ENCODE measurements around the gene COMMD6. TPM values are rescaled to one million over a fixed set of nuclear protein-coding genes. Genes with fewer than 3 reads are reported as not detected.

The COMMD6 gene
- total and polyA plus RNA-seq, 8 donors = 38.1 to 96.5 (median 59.2) TPM

DNA sequence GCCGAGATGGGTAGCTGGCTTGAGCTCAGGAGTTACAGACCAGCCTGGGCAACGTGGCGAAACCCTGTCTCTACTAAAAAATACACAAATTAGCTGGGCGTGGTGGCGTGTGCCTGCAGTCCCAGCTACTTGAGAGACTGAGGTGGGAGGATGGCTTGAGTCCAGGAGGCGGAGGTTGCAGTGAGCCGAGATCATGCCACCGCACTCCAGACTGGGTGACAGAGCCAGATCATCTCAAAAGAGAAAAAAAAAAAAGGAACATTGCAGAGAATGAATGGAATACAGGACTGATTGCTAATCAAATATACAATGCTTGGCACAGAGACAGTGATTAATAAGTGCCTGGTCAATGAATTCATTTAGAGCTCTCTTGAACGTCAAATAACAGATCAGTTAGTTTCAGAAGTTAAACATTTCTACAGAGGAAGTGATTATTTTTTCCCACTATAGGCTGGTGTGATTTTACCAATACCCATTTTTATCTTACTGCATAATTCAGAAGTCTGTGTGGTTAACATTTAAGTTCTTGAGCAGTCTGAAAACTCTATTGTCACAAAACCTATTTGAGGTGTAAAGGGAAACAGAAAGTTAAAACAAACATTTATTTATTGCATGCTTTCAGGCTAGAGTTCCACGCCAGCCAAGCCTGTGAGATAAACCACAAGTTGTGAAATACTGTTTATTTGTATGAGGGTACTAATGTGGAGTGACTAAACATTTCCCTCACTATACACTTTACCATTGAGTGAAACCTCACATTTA lies 48.0 kb downstream of the COMMD6 start:
- intact Hi-C loops (cut with DNase I) = loop anchor here in 1 of 3 donors (10.0 kb wide), 1 partner anchor 115 kb away; no protein-coding TSS in a partner anchor

DNA sequence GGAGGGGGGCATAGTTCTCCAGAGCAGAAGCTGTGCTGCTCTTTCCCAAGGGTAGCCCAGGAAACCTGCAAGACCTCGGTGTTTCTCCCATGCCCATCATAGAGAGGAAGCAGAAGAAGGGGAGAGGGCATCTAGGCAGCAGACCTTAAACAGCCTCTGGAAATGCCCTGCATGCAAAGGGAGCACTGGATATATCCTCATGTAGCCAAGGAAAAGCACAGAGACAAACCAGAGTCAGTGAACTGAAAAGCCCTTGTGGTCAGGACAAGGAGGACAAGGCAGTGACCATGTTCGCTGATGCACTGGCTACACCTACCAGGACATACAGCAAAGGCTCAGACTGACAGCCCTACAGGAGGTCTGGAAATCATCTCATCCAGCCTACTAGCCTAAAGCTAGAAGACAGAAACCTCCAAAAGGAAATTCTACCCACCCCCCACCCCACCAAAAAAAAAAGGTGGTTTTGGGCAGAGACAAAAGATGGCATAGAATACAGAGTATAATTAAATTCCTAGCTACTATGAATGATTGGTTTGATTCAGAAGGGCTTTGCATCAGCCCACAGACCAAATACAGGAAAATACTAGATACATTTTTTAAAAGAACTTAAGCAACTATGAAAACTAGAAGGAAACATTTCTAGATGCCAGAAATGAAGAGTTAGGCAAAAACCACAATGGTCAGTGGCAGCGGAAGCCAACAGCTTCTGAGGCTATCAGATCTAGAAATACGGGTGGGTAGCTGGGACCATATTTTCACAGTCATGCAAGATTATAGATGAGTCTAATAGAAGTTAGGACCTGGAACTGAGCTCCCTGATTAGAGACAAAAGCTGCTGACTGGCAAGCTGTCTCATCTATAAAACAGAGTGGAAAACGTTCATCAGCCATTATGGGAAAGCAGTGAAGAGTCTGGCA lies 51.2 kb downstream of the COMMD6 start:
- no peak for DNase-seq
- Histone ChIP-seq H3K27ac (no peak overlapping the region), H3K27me3 (no peaks in the 10 kb centered on the region), H3K4me3 (no peak overlapping the region), H3K9me3 (no peaks in the 10 kb centered on the region), H3K4me1 (peaks cover 0 to 15% (median 0%) of the 10 kb centered on the region in 3 donors), H3K36me3 (no peaks in the 10 kb centered on the region)
- intact Hi-C loops (cut with DNase I) = loop anchor here in 1 of 3 donors (10.0 kb wide), 1 partner anchor 112 kb away; no protein-coding TSS in a partner anchor
- no peak for ATAC-seq
- TF ChIP-seq, protein P1, sequence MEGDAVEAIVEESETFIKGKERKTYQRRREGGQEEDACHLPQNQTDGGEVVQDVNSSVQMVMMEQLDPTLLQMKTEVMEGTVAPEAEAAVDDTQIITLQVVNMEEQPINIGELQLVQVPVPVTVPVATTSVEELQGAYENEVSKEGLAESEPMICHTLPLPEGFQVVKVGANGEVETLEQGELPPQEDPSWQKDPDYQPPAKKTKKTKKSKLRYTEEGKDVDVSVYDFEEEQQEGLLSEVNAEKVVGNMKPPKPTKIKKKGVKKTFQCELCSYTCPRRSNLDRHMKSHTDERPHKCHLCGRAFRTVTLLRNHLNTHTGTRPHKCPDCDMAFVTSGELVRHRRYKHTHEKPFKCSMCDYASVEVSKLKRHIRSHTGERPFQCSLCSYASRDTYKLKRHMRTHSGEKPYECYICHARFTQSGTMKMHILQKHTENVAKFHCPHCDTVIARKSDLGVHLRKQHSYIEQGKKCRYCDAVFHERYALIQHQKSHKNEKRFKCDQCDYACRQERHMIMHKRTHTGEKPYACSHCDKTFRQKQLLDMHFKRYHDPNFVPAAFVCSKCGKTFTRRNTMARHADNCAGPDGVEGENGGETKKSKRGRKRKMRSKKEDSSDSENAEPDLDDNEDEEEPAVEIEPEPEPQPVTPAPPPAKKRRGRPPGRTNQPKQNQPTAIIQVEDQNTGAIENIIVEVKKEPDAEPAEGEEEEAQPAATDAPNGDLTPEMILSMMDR (IDR thresholded peaks at IDR 0.05) = no peak
- 52 to 58% methylated on average over 5 of the region's 5 CpGs for WGBS, 2 donors
- FAIRE-seq = no peak

More for the DNA sequence above, 48.0 kb downstream of the COMMD6 start:
- Histone ChIP-seq H3K27me3 (no peaks in the 10 kb centered on the region), H3K36me3 (no peaks in the 10 kb centered on the region), H3K4me1 (peaks cover 0 to 10% (median 0%) of the 10 kb centered on the region in 3 donors), H3K4me3 (peak overlapping the region in 1 of 4 donors; percentile 26), H3K27ac (peak overlapping the region in 2 of 4 donors; percentile 13 to 38), H3K9me3 (no peaks in the 10 kb centered on the region)
- TF ChIP-seq, protein P1 (IDR thresholded peaks at IDR 0.05) = no peak
- ATAC-seq (peak; percentile 52 to 88 (median 82)), FAIRE-seq (no peak), DNase-seq (no peak)
- WGBS, 2 donors = 13 to 14% methylated on average over 10 of the region's 10 CpGs

DNA sequence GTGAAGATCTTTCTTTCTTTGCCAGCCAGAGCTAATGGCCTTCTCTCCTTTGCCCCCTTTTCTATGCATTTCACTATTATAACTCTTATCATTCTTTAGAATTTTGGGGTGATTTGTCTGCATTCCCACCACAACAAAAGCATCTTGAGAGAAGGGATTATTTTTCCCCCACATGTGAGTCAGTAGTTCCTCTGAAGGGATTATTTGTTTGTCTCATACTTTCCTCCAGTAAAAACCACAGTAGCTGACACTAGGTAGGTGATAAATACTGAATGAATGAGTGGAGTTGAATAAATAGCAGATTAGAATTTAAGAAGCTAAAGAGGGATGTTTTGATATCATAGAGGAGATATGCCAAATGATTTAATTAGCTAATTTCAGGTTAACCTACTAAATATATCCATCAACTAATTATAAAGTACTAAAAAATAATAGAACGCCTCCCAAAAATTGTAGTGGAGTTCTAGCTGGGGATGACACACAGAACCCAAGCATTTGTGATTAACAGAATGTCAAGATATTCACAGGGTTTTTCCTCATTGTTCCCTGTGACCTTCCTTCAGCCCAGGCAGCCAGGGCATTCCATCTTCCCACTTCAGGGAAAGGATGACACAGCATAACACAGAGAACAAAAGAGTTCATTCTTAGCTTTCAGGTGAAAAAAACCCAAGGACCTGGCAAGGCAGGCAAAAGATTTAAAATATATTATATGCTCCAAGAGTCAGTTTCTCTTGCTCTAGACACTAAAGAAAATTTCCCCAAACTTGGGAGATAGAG lies 52.2 kb downstream of the COMMD6 start:
- intact Hi-C loops (cut with DNase I) = loop anchor here in 1 of 3 donors (10.0 kb wide), 1 partner anchor 111 kb away; no protein-coding TSS in a partner anchor
- Histone ChIP-seq H3K27me3 (no peaks in the 10 kb centered on the region), H3K4me3 (no peak overlapping the region), H3K9me3 (no peaks in the 10 kb centered on the region), H3K27ac (no peak overlapping the region), H3K4me1 (peaks cover 0 to 15% (median 0%) of the 10 kb centered on the region in 3 donors), H3K36me3 (no peaks in the 10 kb centered on the region)
- no peak for DNase-seq
- no peak for FAIRE-seq
- TF ChIP-seq, protein P1 (IDR thresholded peaks at IDR 0.05) = no peak
- no peak for ATAC-seq
- WGBS, 2 donors = 46 to 67% methylated on average over 1 of the region's 1 CpG

DNA sequence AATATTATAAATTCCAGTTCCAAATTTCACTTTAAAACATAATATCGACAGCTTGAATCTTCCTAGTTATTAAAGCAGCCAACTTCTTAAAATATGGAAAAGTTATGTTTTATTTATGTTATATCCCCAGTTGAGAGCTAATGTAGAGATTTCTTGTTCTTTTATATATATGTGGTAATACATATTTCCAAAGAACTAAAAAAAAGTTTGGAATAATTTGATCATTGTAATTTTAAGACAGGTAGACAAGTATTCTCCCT lies 54.9 kb downstream of the COMMD6 start:
- DNase-seq = no peak
- H3K4me1 ChIP-seq = peaks cover 0 to 6% (median 0%) of the 10 kb centered on the region in 3 donors
- H3K27ac ChIP-seq = peak overlapping the region; percentile 70 to 90 (median 80)
- H3K27me3 ChIP-seq = no peaks in the 10 kb centered on the region
- H3K9me3 ChIP-seq = no peaks in the 10 kb centered on the region
- TF ChIP-seq, protein P1 (IDR thresholded peaks at IDR 0.05) = no peak
- WGBS, 2 donors = 0% methylated on average over 1 of the region's 1 CpG
- intact Hi-C loops (cut with DNase I) = loop anchor here in 2 of 3 donors (5.0 to 10.0 kb wide), 2 partner anchors 105 to 108 kb away; no protein-coding TSS in a partner anchor
- ATAC-seq = no peak
- peak overlapping the region; percentile 66 to 93 (median 87) for H3K4me3 ChIP-seq
- no peaks in the 10 kb centered on the region for H3K36me3 ChIP-seq
- FAIRE-seq = peak; percentile 9

All from pancreas (tissue), 10 donors.